Measurements from ENCODE around the gene PRELP. TPM values are rescaled to one million over a fixed set of nuclear protein-coding genes. Genes with fewer than 3 reads are reported as not detected.

Gene PRELP
- total and polyA plus RNA-seq, 4 donors, result 0.09 to 5.8 (median 3.6) TPM

DNA sequence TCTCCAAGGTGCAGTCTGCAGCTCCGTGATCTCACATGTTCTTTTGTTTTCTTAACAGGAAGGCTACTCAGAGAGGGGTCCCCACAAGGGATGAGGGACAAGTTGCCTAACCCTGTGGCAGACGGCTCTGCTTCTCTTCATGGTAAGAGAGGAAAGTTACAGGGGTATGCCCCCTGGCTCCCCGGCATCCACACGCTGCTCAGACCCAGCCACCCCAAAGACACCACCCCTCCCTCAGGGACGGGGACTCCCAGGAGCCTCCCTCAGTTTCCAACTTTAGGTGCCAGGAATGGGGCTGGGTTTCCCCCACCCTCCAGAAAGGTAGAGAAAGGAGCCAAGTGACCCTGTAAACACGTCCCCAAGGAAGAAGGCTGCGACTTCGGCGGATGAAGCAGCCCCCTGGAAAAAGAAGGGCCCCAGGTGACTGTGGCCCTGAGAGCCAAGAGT is 38.0 kb downstream of the PRELP start:
- Histone ChIP-seq H3K36me3 (ENCODE audit: control insufficient read depth in 4 of 4, insufficient read depth in 3 of 4, low read depth in 1 of 4, low read length in 3 of 4) (no peaks in the 10 kb centered on the region), H3K4me1 (ENCODE audit: control insufficient read depth in 4 of 4, insufficient read depth in 4 of 4, low read length in 3 of 4) (peaks cover 0 to 2% (median 0%) of the 10 kb centered on the region in 4 donors), H3K9ac (ENCODE audit: low read depth in 1 of 2, low read length in 2 of 2) (no peak overlapping the region), H3K9me3 (ENCODE audit: control insufficient read depth in 4 of 4, low read length in 3 of 4) (no peaks in the 10 kb centered on the region), H3K4me3 (ENCODE audit: low read depth in 1 of 3, low read length in 3 of 3) (no peak overlapping the region), H3K27me3 (ENCODE audit: control insufficient read depth in 4 of 4, insufficient read depth in 4 of 4, low read length in 3 of 4) (no peaks in the 10 kb centered on the region), H3K27ac (ENCODE audit: low read depth in 1 of 2, low read length in 2 of 2) (no peak overlapping the region)
- 89% methylated on average over 9 of the region's 9 CpGs for WGBS
- no peak for DNase-seq (ENCODE audit: low spot score)
- TF ChIP-seq HNF4A (conservative IDR thresholded peaks at IDR 0.05), result no peak
- no peak for TF ChIP-seq EGR1 (IDR thresholded peaks at IDR 0.05; ENCODE audit: low read depth in 2 of 2)
- no peak for TF ChIP-seq HNF4G (IDR thresholded peaks at IDR 0.05)
- no peak for TF ChIP-seq ATF3 (IDR thresholded peaks at IDR 0.05)
- no peak for TF ChIP-seq TAF1 (conservative IDR thresholded peaks at IDR 0.05)
- no peak for TF ChIP-seq MAX (IDR thresholded peaks at IDR 0.05)
- no peak for TF ChIP-seq YY1 (IDR thresholded peaks at IDR 0.05)
- no peak for TF ChIP-seq FOXA2 (IDR thresholded peaks at IDR 0.05)
- TF ChIP-seq JUND (IDR thresholded peaks at IDR 0.05), result no peak
- no peak for TF ChIP-seq SP1 (IDR thresholded peaks at IDR 0.05)
- no peak for TF ChIP-seq FOXA1 (IDR thresholded peaks at IDR 0.05)
- TF ChIP-seq RXRA (IDR thresholded peaks at IDR 0.05), result no peak
- TF ChIP-seq GABPA (IDR thresholded peaks at IDR 0.05 in 1 of 2, conservative IDR thresholded peaks at IDR 0.05 in 1 of 2), result no peak
- TF ChIP-seq, protein P1, sequence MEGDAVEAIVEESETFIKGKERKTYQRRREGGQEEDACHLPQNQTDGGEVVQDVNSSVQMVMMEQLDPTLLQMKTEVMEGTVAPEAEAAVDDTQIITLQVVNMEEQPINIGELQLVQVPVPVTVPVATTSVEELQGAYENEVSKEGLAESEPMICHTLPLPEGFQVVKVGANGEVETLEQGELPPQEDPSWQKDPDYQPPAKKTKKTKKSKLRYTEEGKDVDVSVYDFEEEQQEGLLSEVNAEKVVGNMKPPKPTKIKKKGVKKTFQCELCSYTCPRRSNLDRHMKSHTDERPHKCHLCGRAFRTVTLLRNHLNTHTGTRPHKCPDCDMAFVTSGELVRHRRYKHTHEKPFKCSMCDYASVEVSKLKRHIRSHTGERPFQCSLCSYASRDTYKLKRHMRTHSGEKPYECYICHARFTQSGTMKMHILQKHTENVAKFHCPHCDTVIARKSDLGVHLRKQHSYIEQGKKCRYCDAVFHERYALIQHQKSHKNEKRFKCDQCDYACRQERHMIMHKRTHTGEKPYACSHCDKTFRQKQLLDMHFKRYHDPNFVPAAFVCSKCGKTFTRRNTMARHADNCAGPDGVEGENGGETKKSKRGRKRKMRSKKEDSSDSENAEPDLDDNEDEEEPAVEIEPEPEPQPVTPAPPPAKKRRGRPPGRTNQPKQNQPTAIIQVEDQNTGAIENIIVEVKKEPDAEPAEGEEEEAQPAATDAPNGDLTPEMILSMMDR (IDR thresholded peaks at IDR 0.05; ENCODE audit: low read depth, low read length, missing input control), result no peak
- TF ChIP-seq, protein P2, sequence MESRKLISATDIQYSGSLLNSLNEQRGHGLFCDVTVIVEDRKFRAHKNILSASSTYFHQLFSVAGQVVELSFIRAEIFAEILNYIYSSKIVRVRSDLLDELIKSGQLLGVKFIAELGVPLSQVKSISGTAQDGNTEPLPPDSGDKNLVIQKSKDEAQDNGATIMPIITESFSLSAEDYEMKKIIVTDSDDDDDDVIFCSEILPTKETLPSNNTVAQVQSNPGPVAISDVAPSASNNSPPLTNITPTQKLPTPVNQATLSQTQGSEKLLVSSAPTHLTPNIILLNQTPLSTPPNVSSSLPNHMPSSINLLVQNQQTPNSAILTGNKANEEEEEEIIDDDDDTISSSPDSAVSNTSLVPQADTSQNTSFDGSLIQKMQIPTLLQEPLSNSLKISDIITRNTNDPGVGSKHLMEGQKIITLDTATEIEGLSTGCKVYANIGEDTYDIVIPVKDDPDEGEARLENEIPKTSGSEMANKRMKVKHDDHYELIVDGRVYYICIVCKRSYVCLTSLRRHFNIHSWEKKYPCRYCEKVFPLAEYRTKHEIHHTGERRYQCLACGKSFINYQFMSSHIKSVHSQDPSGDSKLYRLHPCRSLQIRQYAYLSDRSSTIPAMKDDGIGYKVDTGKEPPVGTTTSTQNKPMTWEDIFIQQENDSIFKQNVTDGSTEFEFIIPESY (IDR thresholded peaks at IDR 0.05), result no peak
- TF ChIP-seq NR2F2 (IDR thresholded peaks at IDR 0.05), result no peak
- TF ChIP-seq REST (IDR thresholded peaks at IDR 0.05), result no peak

DNA sequence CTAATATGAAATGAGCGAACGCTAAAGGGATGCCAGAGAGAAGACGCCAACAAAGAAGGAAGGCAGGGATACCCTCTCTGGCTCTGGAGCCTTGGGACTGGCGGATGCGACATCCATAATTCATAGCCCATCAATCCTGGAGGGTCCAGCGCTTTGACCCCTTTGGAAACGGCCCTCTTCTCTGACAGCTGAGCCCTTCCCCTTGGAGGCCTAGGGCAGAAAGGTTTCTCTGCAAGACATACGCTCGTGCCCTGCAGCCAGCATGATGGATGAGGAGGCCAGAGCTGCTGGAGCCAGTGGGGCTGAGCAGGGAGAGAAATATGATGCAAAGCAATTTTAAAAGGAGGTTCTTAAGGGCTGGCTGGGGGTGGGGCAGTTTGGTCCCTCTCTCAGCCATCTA is 40.6 kb downstream of the PRELP start:
- H3K9ac ChIP-seq (ENCODE audit: low read depth in 1 of 2, low read length in 2 of 2), result no peak overlapping the region
- TF ChIP-seq EGR1 (IDR thresholded peaks at IDR 0.05; ENCODE audit: low read depth in 2 of 2) (no peak), NR2F2 (IDR thresholded peaks at IDR 0.05) (no peak), HNF4A (conservative IDR thresholded peaks at IDR 0.05) (no peak), ATF3 (IDR thresholded peaks at IDR 0.05) (no peak), GABPA (IDR thresholded peaks at IDR 0.05 in 1 of 2, conservative IDR thresholded peaks at IDR 0.05 in 1 of 2) (no peak), FOXA2 (IDR thresholded peaks at IDR 0.05) (no peak), JUND (IDR thresholded peaks at IDR 0.05) (no peak), RAD21 (IDR thresholded peaks at IDR 0.05) (no peak), YY1 (IDR thresholded peaks at IDR 0.05) (no peak), SP1 (IDR thresholded peaks at IDR 0.05) (no peak)
- TF ChIP-seq, protein P2 (IDR thresholded peaks at IDR 0.05), result no peak
- H3K9me3 ChIP-seq (ENCODE audit: control insufficient read depth in 4 of 4, low read length in 3 of 4), result no peaks in the 10 kb centered on the region
- no peaks in the 10 kb centered on the region for H3K36me3 ChIP-seq (ENCODE audit: control insufficient read depth in 4 of 4, insufficient read depth in 3 of 4, low read depth in 1 of 4, low read length in 3 of 4)
- no peak overlapping the region for H3K27ac ChIP-seq (ENCODE audit: low read depth in 1 of 2, low read length in 2 of 2)
- no peak for DNase-seq (ENCODE audit: low spot score)
- no peaks in the 10 kb centered on the region for H3K4me1 ChIP-seq (ENCODE audit: control insufficient read depth in 4 of 4, insufficient read depth in 4 of 4, low read length in 3 of 4)
- no peak overlapping the region for H3K4me3 ChIP-seq (ENCODE audit: low read depth in 1 of 3, low read length in 3 of 3)
- H3K27me3 ChIP-seq (ENCODE audit: control insufficient read depth in 4 of 4, insufficient read depth in 4 of 4, low read length in 3 of 4), result no peaks in the 10 kb centered on the region
- WGBS, result 95% methylated on average over 9 of the region's 9 CpGs

Data from liver (tissue), 9 donors.